GM18861 (cell line): ENCODE data around the gene RBP3.

ENCODE experiments used
- ATAC-seq: cut with Tn5 transposase; IDR thresholded peaks from one replicate; pipeline ENCODE4 v1.9.1; 2021; ENCODE audit not compliant: unreplicated experiment

RBP3 gene

DNA sequence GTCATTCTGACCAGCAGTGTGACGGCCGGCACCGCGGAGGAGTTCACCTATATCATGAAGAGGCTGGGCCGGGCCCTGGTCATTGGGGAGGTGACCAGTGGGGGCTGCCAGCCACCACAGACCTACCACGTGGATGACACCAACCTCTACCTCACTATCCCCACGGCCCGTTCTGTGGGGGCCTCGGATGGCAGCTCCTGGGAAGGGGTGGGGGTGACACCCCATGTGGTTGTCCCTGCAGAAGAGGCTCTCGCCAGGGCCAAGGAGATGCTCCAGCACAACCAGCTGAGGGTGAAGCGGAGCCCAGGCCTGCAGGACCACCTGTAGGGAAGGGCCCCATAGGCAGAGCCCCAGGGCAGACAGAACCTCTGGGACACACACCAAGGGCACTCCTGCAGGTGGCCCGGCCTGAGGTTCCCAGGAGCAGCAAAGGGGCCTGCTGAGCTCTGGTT, 9.0 kb downstream of the RBP3 start:
- no peak for ATAC-seq

GRCh38 chr10:47357911-47358310, 9.7 kb downstream of the RBP3 start:
- ATAC-seq, result no peak

GRCh38 chr10:47358457-47358856, 10.3 kb downstream of the RBP3 start:
- ATAC-seq, result no peak

DNA sequence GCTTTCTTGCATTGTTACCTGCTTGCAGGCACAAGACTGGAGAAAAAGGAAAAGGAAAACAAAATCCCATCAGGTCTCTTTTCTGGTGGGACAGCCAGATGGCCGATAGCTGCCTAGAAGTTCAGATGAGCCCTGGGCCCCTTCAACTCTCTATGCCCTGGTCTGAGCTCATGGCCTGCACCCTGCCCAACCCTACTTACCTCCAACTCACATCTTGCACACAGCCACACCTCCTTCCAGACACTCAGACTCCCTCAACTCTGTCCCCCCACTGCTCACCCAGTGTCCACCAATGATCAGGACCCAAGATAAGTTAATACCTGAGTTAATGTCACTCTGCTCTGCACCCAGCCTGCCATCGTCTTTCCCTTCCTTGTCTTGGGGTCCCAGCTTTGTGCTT, 10.9 kb downstream of the RBP3 start:
- ATAC-seq, result no peak

DNA sequence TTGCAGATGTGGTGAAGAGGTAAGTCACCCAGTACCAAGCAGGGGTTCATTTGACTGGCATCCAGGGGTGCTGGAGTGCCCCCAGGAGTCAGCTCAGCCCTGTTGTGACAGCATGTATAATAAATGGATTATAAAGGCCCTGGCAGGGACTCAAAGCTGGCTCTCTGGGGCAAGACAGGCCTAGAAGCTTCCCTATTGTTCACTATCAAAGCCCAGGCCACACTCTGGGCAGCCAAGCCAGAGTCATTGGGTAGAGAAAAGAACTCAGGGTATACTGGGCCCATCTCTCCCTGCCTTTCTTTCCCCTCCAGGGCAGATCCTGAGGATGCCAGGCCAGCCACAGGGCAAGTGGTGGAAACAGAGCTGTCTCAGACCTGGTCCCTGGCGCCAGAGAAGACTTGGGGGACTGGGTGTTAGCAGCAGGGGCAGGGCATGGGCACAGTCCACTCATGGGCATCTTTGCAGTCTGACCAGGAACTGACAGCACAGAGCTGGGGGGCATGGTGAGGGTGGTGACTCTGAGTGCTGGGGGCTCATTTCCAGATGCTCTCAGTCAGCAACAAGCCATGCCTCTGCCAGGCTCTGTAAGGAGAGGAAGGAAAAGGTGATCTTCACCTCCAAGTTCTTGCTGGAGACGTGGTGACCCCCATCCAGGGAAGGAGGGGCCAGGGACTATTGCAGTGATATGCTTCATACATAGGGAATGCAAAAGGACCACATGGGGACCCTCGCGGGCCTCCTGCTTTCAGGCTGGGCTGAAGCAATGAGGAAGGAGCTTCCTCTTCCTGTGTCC, 11.7 kb downstream of the RBP3 start:
- no peak for ATAC-seq

DNA sequence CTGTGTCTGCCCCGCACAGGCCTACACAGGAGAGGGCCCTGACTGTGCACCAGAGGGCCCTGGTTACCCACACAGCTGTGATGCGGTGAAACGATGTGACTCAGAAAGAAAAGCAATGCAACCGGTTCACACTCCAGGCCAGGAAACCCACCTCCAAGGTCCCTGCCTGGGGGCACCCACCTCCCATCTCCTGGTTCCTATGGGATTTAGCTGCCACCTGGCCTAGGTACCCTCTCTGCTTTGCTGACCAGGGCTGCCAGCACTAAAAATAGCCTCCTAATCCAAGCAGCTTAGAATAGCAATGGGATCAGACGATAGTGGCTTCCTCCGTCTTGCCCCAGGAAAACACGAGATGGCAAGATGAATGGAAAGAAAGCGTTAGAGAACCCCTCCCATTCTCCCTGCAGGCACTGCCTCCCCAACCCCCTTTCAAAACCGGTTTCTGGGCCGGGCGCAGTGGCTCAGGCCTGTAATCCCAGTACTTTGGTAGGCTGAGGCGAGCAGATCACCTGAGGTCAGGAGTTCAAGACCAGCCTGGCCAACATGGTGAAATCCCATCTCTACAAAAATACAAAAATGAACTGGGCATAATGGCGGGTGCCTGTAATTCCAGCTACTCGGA, 12.4 kb downstream of the RBP3 start:
- ATAC-seq, result no peak

DNA sequence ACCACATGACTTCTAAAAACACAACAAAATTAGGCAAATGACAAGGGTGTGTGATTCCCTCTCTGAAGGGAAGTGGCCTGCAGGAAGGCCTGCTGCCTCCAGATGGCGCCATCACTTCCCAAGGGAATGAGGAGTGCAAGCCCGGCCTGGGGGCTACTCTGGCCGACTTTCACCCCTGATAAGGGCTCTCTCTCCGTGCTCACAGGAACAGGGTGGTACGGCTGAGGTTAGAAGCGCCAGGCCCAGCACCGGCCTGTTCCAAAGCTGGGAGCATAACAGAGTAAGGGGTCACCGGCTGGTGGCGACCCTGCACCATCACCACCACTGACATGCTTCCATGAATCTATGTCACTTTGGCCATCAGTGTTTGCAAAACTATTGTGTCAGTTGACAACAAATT, 13.1 kb downstream of the RBP3 start:
- ATAC-seq, result no peak

- ATAC-seq, result no peak
Observed at GRCh38 chr10:47362199-47362598, 14.0 kb downstream of the RBP3 start.

DNA sequence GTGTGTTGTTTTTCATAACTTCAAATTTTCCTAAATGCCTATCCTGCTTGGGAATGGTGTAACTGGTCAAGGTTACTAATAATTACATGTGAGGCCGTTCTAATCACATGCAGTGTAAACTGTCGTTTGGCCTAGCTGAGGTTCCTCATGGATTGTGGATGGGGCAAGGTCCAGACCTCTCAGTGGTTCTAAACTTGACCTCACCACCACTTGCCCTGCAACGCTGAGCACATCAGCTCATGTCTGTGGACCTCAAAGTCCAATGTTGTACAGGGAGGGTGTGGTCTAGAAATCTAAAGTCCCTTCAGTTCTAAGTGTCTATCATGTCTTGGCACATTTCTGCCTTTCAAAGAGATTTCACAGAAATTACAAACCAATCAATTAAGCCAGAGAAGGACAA, 15.6 kb downstream of the RBP3 start:
- ATAC-seq, result no peak

DNA sequence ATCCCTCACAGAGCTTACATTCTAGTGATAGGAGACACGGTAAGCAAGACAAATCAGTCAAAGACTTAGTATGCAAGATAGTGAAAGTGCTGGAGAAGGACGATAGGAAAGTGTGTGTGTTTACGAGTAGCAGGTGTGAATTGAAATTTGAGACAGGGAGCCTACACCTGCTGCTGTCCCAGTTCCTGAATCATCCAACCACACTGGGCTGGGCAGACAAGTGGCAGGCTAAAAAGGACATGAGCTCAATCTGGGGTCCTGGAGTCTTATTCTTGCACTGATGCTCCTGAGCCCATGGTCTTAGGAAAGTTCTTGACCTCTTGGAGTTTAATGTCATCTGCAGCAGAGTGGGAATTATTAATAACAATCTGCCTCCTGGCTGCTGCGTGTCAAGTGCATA, 16.2 kb downstream of the RBP3 start:
- ATAC-seq, result no peak

DNA sequence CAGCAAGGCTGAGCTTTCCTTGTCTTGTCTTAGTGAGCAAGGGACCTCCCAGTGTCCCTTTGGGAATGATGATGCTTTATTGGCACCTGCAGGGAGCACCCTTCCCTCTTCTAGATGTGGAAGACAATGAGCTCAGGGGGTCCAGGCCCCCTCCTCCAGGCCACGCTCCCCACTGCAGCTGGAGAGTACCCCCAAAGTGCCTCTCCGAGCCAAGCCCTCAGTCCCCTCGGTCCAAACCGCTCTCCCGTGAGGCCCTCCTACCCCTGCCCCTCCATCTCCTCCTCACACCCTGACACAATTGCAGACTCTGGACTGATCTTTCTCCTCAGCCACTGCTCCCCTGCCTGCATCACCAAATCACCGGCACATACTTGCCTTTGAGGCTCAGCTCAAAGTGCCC, 16.7 kb downstream of the RBP3 start:
- ATAC-seq, result no peak

- ATAC-seq, result no peak
Observed at GRCh38 chr10:47365431-47366180, 17.4 kb downstream of the RBP3 start.

DNA sequence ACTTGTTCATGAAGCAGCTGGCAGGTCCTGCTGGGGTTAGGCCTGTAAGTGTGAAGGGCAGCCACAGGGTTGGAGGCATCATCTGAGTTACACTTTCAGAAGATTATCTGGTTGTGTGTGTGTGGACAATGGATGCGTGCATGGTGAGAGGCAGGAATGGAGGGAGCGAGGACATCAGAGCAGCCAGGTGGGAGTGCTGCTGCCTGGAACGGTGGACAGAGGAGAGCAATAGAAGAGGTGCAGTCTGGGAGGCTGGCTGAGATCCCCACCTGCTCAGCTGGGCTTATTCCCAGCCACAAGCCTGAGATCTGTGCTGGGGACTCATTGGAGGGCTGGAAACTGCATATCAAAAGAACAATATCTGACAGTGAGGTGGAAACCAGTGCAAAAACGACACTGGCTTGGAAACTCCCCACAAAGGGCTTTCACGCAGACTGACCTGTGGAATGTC, 18.0 kb downstream of the RBP3 start:
- ATAC-seq, result no peak

DNA sequence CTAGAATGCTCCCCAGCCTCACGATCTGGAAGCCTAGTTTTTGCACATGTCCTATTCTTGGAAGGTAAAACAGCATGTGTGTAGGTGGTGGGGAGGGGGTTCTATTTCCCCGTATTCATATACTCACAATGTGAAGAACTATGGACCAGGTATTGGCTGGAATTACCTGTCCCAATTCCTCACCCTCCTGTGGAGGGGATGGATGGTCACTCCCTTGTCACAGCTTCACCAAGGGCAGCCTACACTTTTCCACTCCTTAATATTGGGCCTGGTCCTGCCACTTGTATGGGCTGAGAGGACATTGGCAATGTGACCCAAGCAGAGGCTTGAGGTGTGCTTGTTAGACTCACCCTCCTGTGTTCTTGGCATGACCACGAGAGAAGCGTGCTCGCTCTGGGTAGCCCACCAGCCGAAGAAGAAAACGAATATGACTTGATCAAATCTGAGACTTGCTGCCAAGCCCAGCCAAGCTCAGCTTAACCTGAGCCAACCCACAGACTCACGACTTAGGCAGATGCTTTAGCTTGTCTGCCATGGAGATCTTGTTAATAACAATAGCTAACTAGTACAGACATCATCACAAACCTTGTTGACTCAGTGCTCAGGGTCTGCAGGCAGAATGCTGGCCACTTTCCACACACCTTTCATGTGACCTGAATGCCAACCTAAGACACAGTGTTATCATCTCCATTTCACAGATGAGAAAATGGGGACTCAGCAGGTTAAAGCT, 18.7 kb downstream of the RBP3 start:
- no peak for ATAC-seq

DNA sequence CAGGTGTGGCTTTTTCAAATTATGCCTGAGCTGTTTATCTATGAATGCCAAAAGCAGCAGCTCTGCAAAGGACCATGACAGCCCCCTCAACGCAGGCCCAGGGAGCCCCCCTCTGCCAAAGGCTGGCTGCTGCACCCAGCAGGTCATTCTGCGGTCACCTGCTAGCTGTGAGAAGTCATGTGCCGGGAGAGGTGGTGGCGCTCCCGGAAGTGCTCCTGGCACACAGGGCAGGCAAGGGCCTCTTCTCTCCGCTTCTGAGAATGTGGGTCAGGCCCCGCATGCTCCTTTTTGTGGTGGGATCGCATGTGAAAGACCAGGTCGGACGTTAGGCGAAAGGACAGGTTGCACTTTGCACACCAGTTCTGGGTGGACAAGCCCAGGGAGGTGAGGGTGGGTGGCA, 19.5 kb downstream of the RBP3 start:
- ATAC-seq, result no peak

DNA sequence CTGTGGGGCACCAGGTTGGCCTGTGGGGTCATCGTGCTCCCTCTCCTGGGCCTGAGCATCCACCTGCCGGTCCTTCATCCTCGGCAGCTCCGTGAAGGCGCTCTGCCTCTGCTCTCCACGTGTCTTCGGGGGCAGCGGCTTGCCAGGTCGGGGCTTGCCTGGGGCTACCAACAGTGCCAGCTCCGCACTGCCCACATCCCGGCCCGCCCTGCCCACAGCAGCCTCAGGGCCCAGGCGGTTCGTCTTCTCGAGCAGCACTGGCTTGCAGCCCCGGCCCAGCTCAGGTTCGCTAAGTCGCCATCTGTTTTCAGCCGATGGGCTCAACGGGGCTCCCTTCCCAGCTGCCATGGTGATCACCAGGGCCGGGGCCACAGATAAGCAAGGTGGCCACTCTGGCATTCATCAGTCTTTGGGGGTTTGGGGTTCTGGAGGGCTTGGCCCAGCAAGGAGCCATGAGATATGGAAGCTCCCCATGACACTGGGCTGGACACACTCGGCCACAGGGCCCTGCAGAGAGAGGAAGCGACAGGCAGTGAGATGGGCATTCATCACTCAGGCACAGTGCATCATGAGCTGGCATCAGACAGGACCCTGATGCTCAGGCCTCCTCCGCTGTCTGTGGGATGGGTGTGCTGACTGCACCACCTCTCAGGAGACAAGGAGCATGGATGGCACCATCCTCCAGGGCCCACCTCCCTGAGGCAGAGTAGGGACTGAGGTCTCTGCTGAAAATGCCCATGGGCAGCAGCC, 20.4 kb downstream of the RBP3 start:
- no peak for ATAC-seq

DNA sequence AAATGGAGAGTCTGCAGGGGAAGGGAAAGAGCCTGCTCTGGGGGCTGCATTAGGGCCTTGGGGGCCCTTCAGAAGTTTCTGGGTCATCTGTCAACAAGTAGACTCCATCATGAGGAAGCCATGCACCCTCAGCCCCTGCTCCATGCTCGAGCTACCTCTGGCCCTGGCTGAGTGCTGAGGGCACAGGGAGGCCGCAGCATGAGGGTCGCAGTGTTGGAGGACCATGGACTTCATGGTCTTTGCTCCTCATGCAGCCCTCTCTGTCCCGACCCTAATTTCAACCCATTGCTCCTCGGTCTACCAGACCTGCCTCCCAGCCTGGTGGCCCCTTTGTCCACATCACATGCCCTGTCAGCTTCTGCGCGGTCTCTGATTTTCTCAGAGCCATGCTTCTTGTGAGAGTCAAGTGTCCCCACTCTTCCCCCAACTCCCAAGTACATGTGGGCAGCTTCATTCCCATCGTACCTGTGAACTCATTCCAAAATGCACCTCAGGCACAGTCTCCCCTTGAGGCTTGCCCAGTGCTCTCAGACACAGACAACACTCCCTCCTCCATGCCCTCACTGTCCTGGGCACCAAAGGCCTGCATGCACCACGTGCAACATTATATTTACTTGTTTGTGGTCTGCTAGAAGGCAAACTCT, 21.2 kb downstream of the RBP3 start:
- ATAC-seq, result no peak

DNA sequence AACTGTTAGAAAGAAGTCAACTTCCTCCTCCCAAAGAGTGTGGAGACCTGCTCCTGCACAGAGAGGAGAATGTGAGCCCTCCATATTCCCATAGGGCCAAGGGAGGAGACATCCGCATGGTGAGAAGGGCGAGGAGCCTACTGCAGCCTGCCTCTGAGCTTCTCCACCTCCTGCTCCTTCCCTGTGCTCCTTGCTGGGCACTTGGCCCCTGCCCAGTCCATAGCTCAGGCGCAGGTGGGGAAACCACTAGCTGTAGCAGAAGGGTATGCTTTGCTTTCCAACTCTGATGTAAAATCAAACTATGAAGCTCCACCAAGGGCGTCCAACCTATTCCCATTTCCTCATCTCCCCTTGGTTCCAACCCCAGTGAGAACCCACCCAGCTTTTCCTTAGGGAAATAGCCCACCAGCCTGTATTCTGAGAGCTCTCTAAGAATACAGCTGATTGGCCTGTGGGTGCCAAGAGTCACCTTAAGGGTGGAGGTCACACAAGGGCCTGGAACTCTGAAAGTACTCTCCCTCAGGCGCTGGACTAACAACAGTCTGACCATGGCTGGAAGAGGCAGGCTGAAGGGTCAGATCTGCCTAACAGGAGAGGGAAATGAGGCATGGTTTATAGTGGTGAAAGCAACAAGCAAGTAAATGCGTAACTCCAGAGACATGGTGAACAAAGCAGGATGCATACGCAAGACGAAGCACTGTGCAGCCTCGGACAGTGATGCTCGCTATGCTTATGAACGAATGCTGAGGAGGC, 22.0 kb downstream of the RBP3 start:
- ATAC-seq, result no peak

DNA sequence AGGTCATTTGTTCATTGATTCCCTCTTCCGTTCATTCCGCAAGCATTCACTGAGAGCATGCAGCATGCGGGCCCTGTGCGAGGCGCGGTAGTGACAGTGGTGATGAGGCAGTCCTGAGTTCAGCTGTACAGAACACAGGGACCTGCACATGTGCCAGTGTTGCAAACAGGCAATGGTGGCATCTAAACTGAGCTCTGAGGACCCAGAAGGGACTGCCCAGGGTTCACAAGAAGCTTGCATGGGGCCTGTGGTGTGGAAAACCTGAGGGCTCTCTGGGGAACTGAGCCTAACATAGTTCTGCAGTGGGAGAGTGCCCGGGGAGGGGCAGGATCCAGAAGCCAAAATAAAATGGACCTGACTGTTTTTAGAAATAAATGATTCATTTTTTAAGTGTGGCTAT, 22.7 kb downstream of the RBP3 start:
- no peak for ATAC-seq
